NK-92 (cell line): Measurements from ENCODE around the gene CTCFL.

Experiments used
- DNase-seq: peaks from one replicate; lab custom pipeline; 2025; ENCODE audit not compliant: unreplicated experiment; lab: John Stamatoyannopoulos, UW

Gene CTCFL

DNA sequence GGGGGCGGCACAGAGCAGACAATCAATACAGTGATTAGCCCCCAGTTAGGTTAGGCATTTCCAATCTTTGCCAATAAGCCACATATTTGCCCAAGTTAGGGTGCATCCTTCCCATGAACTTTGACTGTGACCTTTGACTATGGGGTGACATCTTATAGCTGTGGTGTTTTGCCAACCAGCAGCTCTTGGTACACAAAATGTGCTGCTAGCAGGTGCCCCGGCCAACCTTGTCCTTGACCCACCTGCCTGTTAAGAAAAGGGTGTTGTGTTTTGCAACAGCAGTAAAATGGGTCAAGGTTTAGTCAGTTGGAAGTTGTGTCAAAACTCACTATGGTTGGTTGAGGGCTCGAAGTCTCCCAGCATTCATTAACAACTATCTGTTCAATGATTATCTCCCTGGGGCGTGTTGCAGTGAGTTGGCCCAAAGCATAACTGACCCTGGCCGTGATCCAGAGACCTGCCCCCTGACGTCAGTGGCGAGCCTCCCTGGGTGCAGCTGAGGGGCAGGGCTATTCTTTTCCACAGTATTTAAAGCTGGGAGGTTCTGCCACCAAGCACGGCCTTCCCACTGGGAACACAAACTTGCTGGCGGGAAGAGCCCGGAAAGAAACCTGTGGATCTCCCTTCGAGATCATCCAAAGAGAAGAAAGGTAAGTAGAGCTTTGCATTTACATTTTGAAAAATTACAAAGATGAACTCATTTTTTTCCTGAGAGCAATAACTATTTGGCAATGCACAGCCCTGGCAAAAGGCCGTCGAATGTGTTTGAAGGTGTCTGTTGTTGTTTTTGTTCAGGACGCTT lies 35.8 kb upstream of the CTCFL start, which contains the start of gene PCK1:
TSS of gene PCK1 (plus strand) at position 557 of the 802 bp plus-strand sequence. CDS start 302 bp downstream, outside the sequence.
- DNase-seq = no peak

DNA sequence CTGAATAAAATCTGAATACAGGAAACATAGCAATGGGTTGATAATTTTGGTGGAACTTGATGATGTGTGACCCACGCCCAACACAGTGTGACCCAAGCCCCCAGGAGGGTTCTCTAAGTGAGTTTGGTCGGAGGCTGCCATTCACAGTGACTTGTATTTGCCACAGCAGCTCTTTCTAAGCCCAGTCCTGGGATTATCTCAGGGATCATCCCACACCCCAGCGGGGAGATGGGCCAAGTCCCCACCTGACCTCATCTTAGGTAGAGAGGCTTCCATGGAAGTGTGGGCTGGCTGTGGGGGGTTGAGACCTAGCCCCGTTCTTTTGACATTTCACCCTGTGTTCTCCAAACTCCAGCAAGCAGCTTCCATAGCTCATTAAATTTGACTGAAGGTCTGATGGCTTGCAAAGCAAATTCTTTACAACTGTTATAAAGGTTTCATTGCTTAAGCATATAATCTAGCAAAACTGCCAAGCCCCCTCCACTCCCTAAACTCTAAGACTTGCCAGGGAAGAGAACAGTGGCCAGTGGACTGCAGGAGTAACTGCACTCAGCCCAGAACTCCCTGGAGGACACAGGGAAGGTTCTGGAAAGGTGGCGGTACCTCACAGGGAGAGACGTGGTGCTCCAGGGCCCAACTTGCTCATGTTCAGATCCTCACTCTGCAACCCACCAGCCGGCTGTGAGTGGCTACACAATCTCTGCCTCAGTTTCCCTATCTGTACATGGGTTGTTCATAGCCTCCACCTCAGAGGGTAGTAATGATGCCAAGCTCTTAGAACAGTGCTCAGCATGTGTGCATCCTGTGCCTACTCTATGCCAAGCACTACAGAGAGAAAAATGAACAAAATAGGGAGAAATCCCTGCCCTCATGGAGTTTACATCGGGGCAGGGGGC lies 35.0 kb upstream of the CTCFL start:
- no peak for DNase-seq

DNA sequence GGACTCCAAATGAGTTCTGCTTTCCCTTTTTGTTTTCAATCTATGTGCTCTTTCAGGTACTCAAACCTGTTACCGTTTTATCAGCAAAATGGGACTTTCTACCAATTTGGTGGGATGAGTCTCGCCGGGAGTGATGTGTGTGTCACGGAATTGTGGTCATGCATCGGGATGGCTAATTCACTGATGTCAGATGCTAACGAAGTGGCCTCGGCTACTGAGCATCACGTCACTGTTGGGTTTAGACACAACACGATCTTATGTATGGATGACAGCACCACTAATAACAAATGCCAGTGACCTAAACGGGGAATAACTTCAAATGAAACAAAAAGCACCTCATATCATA lies 34.3 kb upstream of the CTCFL start:
- no peak for DNase-seq

DNA sequence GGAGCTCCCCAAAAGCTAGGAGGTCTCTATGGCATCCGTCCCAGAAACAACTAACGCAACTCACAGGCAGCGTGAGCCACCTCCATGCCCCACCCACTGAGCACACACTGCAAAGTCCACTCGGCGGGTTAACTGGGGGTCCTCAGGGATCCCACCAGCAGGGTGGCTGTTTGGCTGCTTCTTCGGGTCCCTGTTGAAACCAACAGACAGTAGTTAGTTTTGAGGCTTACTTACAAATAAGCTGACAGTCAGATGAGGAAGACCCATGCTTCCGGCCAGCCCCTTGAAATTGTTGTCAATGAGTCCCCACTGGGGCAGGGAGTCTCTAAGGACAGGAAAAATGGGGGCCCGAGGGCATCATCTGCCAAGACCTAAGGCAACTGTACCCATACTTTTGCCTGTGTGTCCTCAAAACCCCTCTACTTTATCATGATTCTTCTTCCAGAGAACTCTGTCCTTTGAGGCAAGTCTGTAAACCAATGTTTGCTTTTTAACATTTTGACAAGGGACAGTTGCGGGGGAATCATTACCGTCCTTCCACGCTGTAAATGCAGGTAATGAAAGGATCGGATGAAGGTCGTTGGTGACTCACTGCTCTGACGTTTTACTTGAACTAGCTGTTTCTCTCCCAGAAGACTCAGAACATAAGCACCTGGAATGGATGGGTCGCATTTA lies 33.8 kb upstream of the CTCFL start:
- DNase-seq = no peak

DNA sequence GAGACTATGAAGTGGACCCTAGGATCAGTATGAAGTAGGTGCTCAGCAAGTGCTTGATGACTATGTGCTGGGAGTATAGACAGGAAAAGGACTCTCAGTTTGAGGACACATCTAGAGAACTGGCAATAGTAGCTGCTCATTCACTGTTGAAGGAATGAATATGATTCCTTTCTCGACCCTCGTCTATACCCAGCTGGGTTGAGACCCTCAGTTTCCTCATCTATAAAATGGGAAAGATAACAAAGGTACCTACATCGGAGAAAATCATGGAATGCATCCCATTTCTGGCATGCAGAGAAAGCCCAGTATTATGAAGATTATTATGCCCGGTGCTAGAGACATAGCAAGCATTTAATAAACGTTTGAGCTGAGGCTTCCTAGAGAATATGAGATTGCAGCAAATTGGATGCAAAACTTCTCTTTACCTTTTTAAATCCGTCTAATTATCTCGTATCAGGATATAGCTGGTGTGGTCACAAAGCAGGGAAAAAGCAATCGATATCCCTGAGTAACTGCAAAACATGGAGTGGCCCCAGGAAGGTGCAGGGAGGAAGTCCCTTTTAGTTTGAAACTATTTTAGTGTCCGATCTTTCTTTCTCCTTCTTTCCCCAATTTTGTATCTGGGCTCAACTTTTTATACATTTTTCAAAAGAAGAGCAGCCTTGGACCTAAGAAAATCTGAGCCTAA lies 33.1 kb upstream of the CTCFL start:
- DNase-seq = no peak

GRCh38 chr20:57556980-57557274 lies 32.0 kb upstream of the CTCFL start:
- DNase-seq = no peak

- no peak for DNase-seq
Observed at GRCh38 chr20:57555457-57556184, 30.7 kb upstream of the CTCFL start.

- DNase-seq = no peak
Observed at GRCh38 chr20:57553376-57554018, 28.6 kb upstream of the CTCFL start.

GRCh38 chr20:57552471-57552870 lies 27.5 kb upstream of the CTCFL start:
- no peak for DNase-seq

- no peak for DNase-seq
Observed at GRCh38 chr20:57548177-57549058, 23.5 kb upstream of the CTCFL start.

- DNase-seq = no peak
Observed at GRCh38 chr20:57546956-57547649, 22.2 kb upstream of the CTCFL start.

GRCh38 chr20:57545927-57546662 lies 21.2 kb upstream of the CTCFL start:
- no peak for DNase-seq

GRCh38 chr20:57544838-57545564 lies 20.1 kb upstream of the CTCFL start:
- no peak for DNase-seq

DNA sequence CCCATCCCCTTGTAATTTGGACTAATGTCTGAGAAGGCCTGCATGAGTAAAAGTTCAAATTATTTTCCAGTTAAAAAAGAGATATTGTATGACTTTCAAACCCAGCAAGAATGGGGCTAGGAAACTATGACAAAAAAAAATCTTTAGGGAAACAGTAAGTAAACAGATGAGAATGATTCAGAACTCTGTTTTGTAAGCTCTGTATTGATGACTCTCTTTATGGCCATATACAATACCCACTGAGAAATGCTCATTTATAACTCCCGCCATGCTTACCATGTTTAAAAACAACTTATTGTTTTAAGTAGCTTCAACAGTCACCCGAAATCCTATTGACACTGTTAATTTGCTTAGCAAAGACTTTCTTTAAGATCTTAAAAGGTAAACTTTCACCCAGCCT lies 18.8 kb upstream of the CTCFL start:
- DNase-seq = no peak

GRCh38 chr20:57540890-57541580 lies 16.1 kb upstream of the CTCFL start:
- no peak for DNase-seq

GRCh38 chr20:57539889-57540288 lies 14.9 kb upstream of the CTCFL start:
- DNase-seq = no peak

GRCh38 chr20:57537822-57538221 lies 12.9 kb upstream of the CTCFL start:
- DNase-seq = no peak
